Stomach (tissue), 9 donors: Measurements from ENCODE around the gene ASIC4. TPM values are rescaled to one million over a fixed set of nuclear protein-coding genes. Genes with fewer than 3 reads are reported as not detected.

Experiments
- DNase-seq, 2 donors: peaks; one replicate each; pipeline versions ENCODE4 v3.0.0 to v3.0.0-alpha.2; 2013 to 2019
- H3K27ac ChIP-seq, 5 donors: fragments of 200-600 bp in 4 of 5; sonication (generic) in 4 of 5; one replicate each; pipeline ENCODE4 v1.5.1; 2013 to 2019; ENCODE audit warnings: mild to moderate bottlenecking in 1 of 5, moderate library complexity in 1 of 5
- H3K27me3 ChIP-seq, 3 donors: fragments of 200-600 bp; sonication (generic); one replicate each; pipeline ENCODE4 v1.5.1; 2017 to 2019; ENCODE audit warnings: mixed run types in 1 of 3
- H3K36me3 ChIP-seq, 4 donors: fragments of 200-600 bp; sonication (generic); 1 replicate in 3 of 4; 2 replicates in 1 of 4; pipeline ENCODE4 v1.5.1; 2016 to 2019
- H3K4me1 ChIP-seq, 4 donors: fragments of 200-600 bp; sonication (generic); one replicate each; pipeline ENCODE4 v1.5.1; 2016 to 2019
- H3K4me3 ChIP-seq, 4 donors: fragments of 200-600 bp; sonication (generic) in 3 of 4; one replicate each; pipeline ENCODE4 v1.5.1; 2016 to 2019; ENCODE audit warnings: mild to moderate bottlenecking in 1 of 4
- H3K9me3 ChIP-seq, 4 donors: fragments of 200-600 bp; sonication (generic); one replicate each; pipeline ENCODE4 v1.5.1; 2016 to 2019
- CTCF ChIP-seq, 7 experiments: fragments of 450-650 bp in 4 of 7; fragments of 200-600 bp in 3 of 7; sonication (generic) in 3 of 7; IDR thresholded peaks; one replicate each; pipeline ENCODE4 v1.5.1; 2016 to 2019; ENCODE audit warnings: antibody characterized with exemption in 7 of 7, control low read depth in 2 of 7, mild to moderate bottlenecking in 1 of 7
- EP300 ChIP-seq: sonication (generic); formaldehyde crosslinking; IDR thresholded peaks from one replicate; pipeline ENCODE4 v1.6.1; 2017; ENCODE audit warnings: antibody characterized with exemption
- POLR2A ChIP-seq, 4 donors: fragments of 450-650 bp; IDR thresholded peaks; one replicate each; pipeline ENCODE4 v1.6.1; 2016; ENCODE audit warnings: antibody characterized with exemption in 4 of 4, control low read depth in 2 of 4, mild to moderate bottlenecking in 1 of 4, moderate library complexity in 1 of 4
- POLR2AphosphoS5 ChIP-seq, 3 donors: sonication (generic); formaldehyde crosslinking; IDR thresholded peaks; one replicate each; pipeline ENCODE4 v1.6.1; 2016; ENCODE audit warnings: antibody characterized with exemption in 3 of 3
- WGBS, 5 donors: extraction: QIAGEN DNeasy Blood & Tissue Kit in 3 of 5; methylation state at CpG; one replicate each; pipeline versions ENCODE4 v1.1.5 to v1.1.7; 2013 to 2018; 5-methylcytosine and 5-hydroxymethylcytosine counted together
- intact Hi-C: fragments of 100-400 bp; cut with DNase I; formaldehyde crosslinking; loops from one replicate; pipeline ENCODE4 v1.15.1; 2023; ENCODE audit warnings: low total_unique reads
- polyA plus RNA-seq, 3 donors: library from polyadenylated mRNA; stranded (reverse); fragments of 200-250 nt; gene quantifications; one replicate each; pipeline ENCODE4 v1.2.3, GENCODE V29; 2013
- total RNA-seq, 5 donors: library from RNA; depleted of rRNA; stranded (reverse); fragments of >200 nt; gene quantifications; one replicate each; pipeline versions ENCODE4 v1.1.0 to v1.2.3, GENCODE V29; 2014 to 2016
- donor health status: healthy with polysubstance abuse.
- donor health status: Bipolar disorder and iron deficiency.
- donor health status: healthy.

Gene ASIC4
- total and polyA plus RNA-seq, 8 donors = 2.0 to 11.0 TPM; not detected in 6

GRCh38 chr2:219520079-219520478, 5.8 kb downstream of the ASIC4 start:
- WGBS, 5 donors = 47 to 65% (median 54%) methylated on average over 8 of the region's 8 CpGs
- intact Hi-C loops = no loop called here
- DNase-seq = no peak
- Histone ChIP-seq H3K36me3 (no peaks in the 10 kb centered on the region), H3K9me3 (no peaks in the 10 kb centered on the region), H3K27ac (no peak overlapping the region), H3K4me3 (no peak overlapping the region), H3K27me3 (peaks cover 0 to 94% (median 72%) of the 10 kb centered on the region in 3 donors), H3K4me1 (peaks cover 14 to 25% (median 22%) of the 10 kb centered on the region in 4 donors)
- TF ChIP-seq POLR2AphosphoS5 (IDR thresholded peaks at IDR 0.05) (no peak), EP300 (no peak), POLR2A (IDR thresholded peaks at IDR 0.05) (no peak), CTCF (IDR thresholded peaks at IDR 0.05) (no peak)

- H3K27me3 ChIP-seq = peaks cover 0 to 94% (median 70%) of the 10 kb centered on the region in 3 donors
- peak in 5 of 7 experiments; percentile 20 to 51 (median 39) for TF ChIP-seq CTCF (IDR thresholded peaks at IDR 0.05)
- no peak for TF ChIP-seq POLR2AphosphoS5 (IDR thresholded peaks at IDR 0.05)
- peak in 1 of 2 donors; percentile 81 for DNase-seq
- WGBS, 5 donors = 10 to 15% (median 10%) methylated on average over 11 to 14 of the region's 14 CpGs
- peaks cover 14 to 25% (median 22%) of the 10 kb centered on the region in 4 donors for H3K4me1 ChIP-seq
- no peaks in the 10 kb centered on the region for H3K9me3 ChIP-seq
- no peaks in the 10 kb centered on the region for H3K36me3 ChIP-seq
- H3K4me3 ChIP-seq = no peak overlapping the region
- H3K27ac ChIP-seq = peak overlapping the region in 3 of 5 donors; percentile 22 to 69 (median 58)
- intact Hi-C loops = no loop called here
These were observed 7.0 kb downstream of the ASIC4 start for GRCh38 chr2:219521066-219521880.

GRCh38 chr2:219522111-219523030, 8.1 kb downstream of the ASIC4 start:
- WGBS, 5 donors = 2 to 7% (median 3%) methylated on average over 29 to 70 of the region's 70 CpGs
- Histone ChIP-seq H3K4me1 (peaks cover 14 to 29% (median 28%) of the 10 kb centered on the region in 4 donors), H3K27ac (peak overlapping the region in 4 of 5 donors; percentile 22 to 69 (median 49)), H3K4me3 (peak overlapping the region; percentile 27 to 39 (median 34)), H3K9me3 (no peaks in the 10 kb centered on the region), H3K27me3 (peaks cover 0 to 94% (median 72%) of the 10 kb centered on the region in 3 donors), H3K36me3 (no peaks in the 10 kb centered on the region)
- TF ChIP-seq POLR2AphosphoS5 (IDR thresholded peaks at IDR 0.05) (no peak), EP300 (no peak), CTCF (IDR thresholded peaks at IDR 0.05) (no peak), POLR2A (IDR thresholded peaks at IDR 0.05) (no peak)
- intact Hi-C loops = no loop called here
- peak in 1 of 2 donors; percentile 81 for DNase-seq

- Histone ChIP-seq H3K36me3 (no peaks in the 10 kb centered on the region), H3K9me3 (no peaks in the 10 kb centered on the region), H3K27ac (peak overlapping the region in 2 of 5 donors; percentile 58 to 69), H3K27me3 (peaks cover 0 to 94% (median 73%) of the 10 kb centered on the region in 3 donors), H3K4me1 (peaks cover 14 to 32% (median 28%) of the 10 kb centered on the region in 4 donors), H3K4me3 (peak overlapping the region; percentile 27 to 39 (median 34))
- no peak for TF ChIP-seq POLR2AphosphoS5 (IDR thresholded peaks at IDR 0.05)
- no peak for TF ChIP-seq CTCF (IDR thresholded peaks at IDR 0.05)
- no peak for TF ChIP-seq EP300
- WGBS, 5 donors = 19 to 23% (median 21%) methylated on average over 17 to 24 of the region's 24 CpGs
- DNase-seq = no peak
- intact Hi-C loops = no loop called here
These were observed 8.9 kb downstream of the ASIC4 start for GRCh38 chr2:219523031-219523671.
